GM12873 (cell line): ENCODE results near the gene PLAC1.

ENCODE experiments used
- CTCF ChIP-seq: IDR thresholded peaks from 2 replicates; pipeline ENCODE4 v1.5.1; 2012; ENCODE audit warnings: low read depth, mild to moderate bottlenecking, moderate library complexity, low read length, control low read depth; ENCODE audit not compliant: insufficient read depth; ENCODE audit errors: missing control alignments

The PLAC1 gene

GRCh38 chrX:134520860-134521390 is 137.3 kb downstream of the PLAC1 start:
- TF ChIP-seq CTCF = peak; percentile 62
